Keratinocyte (primary cell): ENCODE measurements around the gene CDH8.

Experiments
- EZH2 ChIP-seq: IDR thresholded peaks from one replicate; pipeline ENCODE4 v1.6.1; 2012; ENCODE audit warnings: inconsistent platforms, mild to moderate bottlenecking, low read length, moderate library complexity
- TF ChIP-seq, protein P1 (sequence below), 3 experiments: IDR thresholded peaks in 1 of 3; conservative IDR thresholded peaks in 1 of 3; optimal IDR thresholded peaks in 1 of 3; 2 replicates in 2 of 3; 3 replicates in 1 of 3; pipeline versions ENCODE3 to v1.5.1; 2011; ENCODE audit warnings: low read length in 3 of 3, mild to moderate bottlenecking in 3 of 3, moderate library complexity in 2 of 3, control low read depth in 1 of 3, inconsistent platforms in 1 of 3; ENCODE audit not compliant: insufficient read depth in 2 of 3; ENCODE audit errors: extremely low read depth in 1 of 3

DNA sequence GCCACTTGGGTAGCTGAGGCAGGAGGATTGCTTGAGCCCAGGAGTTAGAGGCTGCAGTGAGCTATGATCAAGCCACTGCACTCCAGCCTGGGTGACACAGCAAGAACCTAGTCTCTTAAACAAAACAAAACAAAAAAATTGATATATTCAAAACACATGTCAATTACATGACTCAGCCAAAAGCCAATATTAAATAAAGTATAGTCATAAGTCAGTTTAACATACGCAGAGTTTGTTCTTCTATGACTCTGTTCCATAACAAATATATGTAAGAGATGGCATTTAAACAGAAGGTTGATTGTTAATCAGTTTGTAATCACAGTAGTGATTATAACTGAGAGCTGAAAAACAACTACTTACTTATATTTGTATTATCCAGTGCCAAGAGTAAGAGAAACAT, 106.5 kb downstream of the CDH8 start:
- no peak for TF ChIP-seq EZH2
- TF ChIP-seq, protein P1, sequence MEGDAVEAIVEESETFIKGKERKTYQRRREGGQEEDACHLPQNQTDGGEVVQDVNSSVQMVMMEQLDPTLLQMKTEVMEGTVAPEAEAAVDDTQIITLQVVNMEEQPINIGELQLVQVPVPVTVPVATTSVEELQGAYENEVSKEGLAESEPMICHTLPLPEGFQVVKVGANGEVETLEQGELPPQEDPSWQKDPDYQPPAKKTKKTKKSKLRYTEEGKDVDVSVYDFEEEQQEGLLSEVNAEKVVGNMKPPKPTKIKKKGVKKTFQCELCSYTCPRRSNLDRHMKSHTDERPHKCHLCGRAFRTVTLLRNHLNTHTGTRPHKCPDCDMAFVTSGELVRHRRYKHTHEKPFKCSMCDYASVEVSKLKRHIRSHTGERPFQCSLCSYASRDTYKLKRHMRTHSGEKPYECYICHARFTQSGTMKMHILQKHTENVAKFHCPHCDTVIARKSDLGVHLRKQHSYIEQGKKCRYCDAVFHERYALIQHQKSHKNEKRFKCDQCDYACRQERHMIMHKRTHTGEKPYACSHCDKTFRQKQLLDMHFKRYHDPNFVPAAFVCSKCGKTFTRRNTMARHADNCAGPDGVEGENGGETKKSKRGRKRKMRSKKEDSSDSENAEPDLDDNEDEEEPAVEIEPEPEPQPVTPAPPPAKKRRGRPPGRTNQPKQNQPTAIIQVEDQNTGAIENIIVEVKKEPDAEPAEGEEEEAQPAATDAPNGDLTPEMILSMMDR (optimal IDR thresholded peaks at IDR 0.05 in 1 of 3, IDR thresholded peaks at IDR 0.05 in 1 of 3, conservative IDR thresholded peaks at IDR 0.05 in 1 of 3; ENCODE audit: extremely low read depth in 1 of 3, insufficient read depth in 2 of 3, low read length in 3 of 3): no peak
